Activated CD8-positive, alpha-beta memory T cell treated with anti-CD3 and anti-CD28 coated beads, Interleukin-2, amount 50 U/mL, for 4 hours (primary cell): ENCODE data around the gene PTPRJ.
"Not testable (repeated sequence)": the region's sequence is repeated elsewhere in the genome, so short reads cannot be mapped to it uniquely, and the experiment has no call there.

Source experiments
- DNase-seq: peaks from one replicate; pipeline ENCODE4 v3.0.0-alpha.2; 2020

The PTPRJ gene

GRCh38 chr11:48020092-48020755, 39.9 kb downstream of the PTPRJ start:
- DNase-seq, result peak; percentile 25

- not testable (repeated sequence) for DNase-seq
These were observed 41.0 kb downstream of the PTPRJ start for GRCh38 chr11:48021201-48021820.

- no peak for DNase-seq
These were observed 42.1 kb downstream of the PTPRJ start for GRCh38 chr11:48022445-48022844.

GRCh38 chr11:48023608-48024007, 43.2 kb downstream of the PTPRJ start:
- not testable (repeated sequence) for DNase-seq

GRCh38 chr11:48024635-48025071, 44.3 kb downstream of the PTPRJ start:
- DNase-seq, result no peak

GRCh38 chr11:48025293-48025983, 45.1 kb downstream of the PTPRJ start:
- no peak for DNase-seq

- no peak for DNase-seq
These were observed 45.6 kb downstream of the PTPRJ start for GRCh38 chr11:48025984-48026340.

- no peak for DNase-seq
These were observed 48.7 kb downstream of the PTPRJ start for GRCh38 chr11:48028914-48029680.

- DNase-seq, result no peak
These were observed 49.4 kb downstream of the PTPRJ start for GRCh38 chr11:48029681-48030290.

- no peak for DNase-seq
These were observed 51.2 kb downstream of the PTPRJ start for GRCh38 chr11:48031602-48032001.

GRCh38 chr11:48032721-48033120, 52.4 kb downstream of the PTPRJ start:
- DNase-seq, result no peak

GRCh38 chr11:48033918-48034341, 53.6 kb downstream of the PTPRJ start:
- no peak for DNase-seq

GRCh38 chr11:48034926-48035871, 54.8 kb downstream of the PTPRJ start:
- no peak for DNase-seq

GRCh38 chr11:48036011-48036410, 55.7 kb downstream of the PTPRJ start:
- no peak for DNase-seq

- DNase-seq, result no peak
These were observed 56.1 kb downstream of the PTPRJ start for GRCh38 chr11:48036466-48036865.

- no peak for DNase-seq
These were observed 57.5 kb downstream of the PTPRJ start for GRCh38 chr11:48037709-48038468.

GRCh38 chr11:48040830-48041444, 60.6 kb downstream of the PTPRJ start:
- DNase-seq, result no peak

- no peak for DNase-seq
These were observed 61.7 kb downstream of the PTPRJ start for GRCh38 chr11:48041877-48042695.
